22Rv1 (cell line): ENCODE results near the gene MTF1.

ENCODE experiments used
- H3K27ac ChIP-seq: fragments of 450-650 bp; 2 replicates; pipeline ENCODE4 v1.5.1; 2017
- CTCF ChIP-seq: fragments of 450-650 bp; IDR thresholded peaks from 2 replicates; pipeline ENCODE4 v1.5.1; 2017; ENCODE audit warnings: mild to moderate bottlenecking
- ZFX ChIP-seq: fragments of 450-650 bp; IDR thresholded peaks from 2 replicates; pipeline ENCODE4 v1.6.1; 2017; ENCODE audit warnings: antibody characterized with exemption, borderline replicate concordance

MTF1 gene

GRCh38 chr1:37797750-37798345 lies 61.5 kb downstream of the MTF1 start:
- H3K27ac ChIP-seq, result no peak overlapping the region
- TF ChIP-seq ZFX, result no peak
- TF ChIP-seq CTCF, result no peak

- TF ChIP-seq CTCF (no peak), ZFX (no peak)
- H3K27ac ChIP-seq, result peak overlapping the region; percentile 83
Measured at GRCh38 chr1:37795340-37796125, 63.9 kb downstream of the MTF1 start.

- TF ChIP-seq ZFX (no peak), CTCF (no peak)
- peak overlapping the region; percentile 83 for H3K27ac ChIP-seq
Measured at GRCh38 chr1:37794372-37795339, 64.7 kb downstream of the MTF1 start.

- H3K27ac ChIP-seq, result peak within 1 kb of the TSS; percentile 83
- TF ChIP-seq ZFX (no peak), CTCF (no peak)
Measured at GRCh38 chr1:37793773-37794371, 65.5 kb downstream of the MTF1 start, which contains the start of gene MANEAL. TSS of gene MANEAL (plus strand) at chr1:37793847. CDS start at chr1:37794183, 336 bp downstream.

- TF ChIP-seq CTCF, result no peak
- no peak for TF ChIP-seq ZFX
- peak overlapping the region; percentile 83 for H3K27ac ChIP-seq
Measured at GRCh38 chr1:37792943-37793686, 66.3 kb downstream of the MTF1 start.

GRCh38 chr1:37782491-37782890 lies 76.9 kb downstream of the MTF1 start:
- TF ChIP-seq CTCF (no peak), ZFX (no peak)
- H3K27ac ChIP-seq, result no peak overlapping the region
